Thoracic aorta (tissue), 2 donors: ENCODE results near the gene SLC25A42. TPM values are rescaled to one million over a fixed set of nuclear protein-coding genes. Genes with fewer than 3 reads are reported as not detected.

Experiments
- ATAC-seq: fragments of 150-250 bp; one replicate; pipeline ENCODE4 v1.8.0; 2017; ENCODE audit warnings: low read depth; ENCODE audit not compliant: insufficient number of reproducible peaks, low FRiP score
- DNase-seq: peaks from one replicate; pipeline ENCODE4 v3.0.0-alpha.2; 2020; ENCODE audit warnings: low spot score
- H3K27ac ChIP-seq, 2 donors: fragments of 200-600 bp; sonication (generic); 1 replicate in 1 of 2; 2 replicates in 1 of 2; pipeline ENCODE4 v1.5.1; 2016; ENCODE audit warnings: mild to moderate bottlenecking in 2 of 2, moderate library complexity in 2 of 2
- H3K27me3 ChIP-seq: fragments of 200-600 bp; sonication (generic); replicated peaks from 2 replicates; pipeline ENCODE4 v1.6.0; 2016; ENCODE audit warnings: mild to moderate bottlenecking; ENCODE audit not compliant: insufficient read depth
- H3K36me3 ChIP-seq: fragments of 200-600 bp; sonication (generic); one replicate; pipeline ENCODE4 v1.5.1; 2016
- H3K4me1 ChIP-seq, 2 donors: fragments of 200-600 bp; sonication (generic); 1 replicate in 1 of 2; 2 replicates in 1 of 2; pipeline versions ENCODE4 v1.5.1 to v1.6.0; 2016; ENCODE audit warnings: low read depth in 2 of 2, mild to moderate bottlenecking in 1 of 2; ENCODE audit not compliant: control insufficient read depth in 1 of 2
- H3K4me3 ChIP-seq: fragments of 200-600 bp; sonication (generic); 2 replicates; pipeline ENCODE4 v1.5.1; 2016; ENCODE audit warnings: mild to moderate bottlenecking
- H3K9me3 ChIP-seq: fragments of 200-600 bp; sonication (generic); 2 replicates; pipeline ENCODE4 v1.5.1; 2016
- total RNA-seq, 2 donors: library from RNA; depleted of rRNA; stranded (reverse); fragments of >200 nt; gene quantifications; one replicate each; pipeline versions ENCODE4 v1.1.0 to v1.2.3, GENCODE V29; 2016
- TF ChIP-seq, protein P1 (sequence below): fragments of 200-600 bp; sonication (generic); IDR thresholded peaks from one replicate; pipeline ENCODE4 v1.5.1; 2019; ENCODE audit warnings: antibody characterized with exemption

Gene SLC25A42
- total RNA-seq, 2 donors from 2014 or later, result 8.3 to 14.4 TPM

- ATAC-seq, result no peak
- TF ChIP-seq, protein P1, sequence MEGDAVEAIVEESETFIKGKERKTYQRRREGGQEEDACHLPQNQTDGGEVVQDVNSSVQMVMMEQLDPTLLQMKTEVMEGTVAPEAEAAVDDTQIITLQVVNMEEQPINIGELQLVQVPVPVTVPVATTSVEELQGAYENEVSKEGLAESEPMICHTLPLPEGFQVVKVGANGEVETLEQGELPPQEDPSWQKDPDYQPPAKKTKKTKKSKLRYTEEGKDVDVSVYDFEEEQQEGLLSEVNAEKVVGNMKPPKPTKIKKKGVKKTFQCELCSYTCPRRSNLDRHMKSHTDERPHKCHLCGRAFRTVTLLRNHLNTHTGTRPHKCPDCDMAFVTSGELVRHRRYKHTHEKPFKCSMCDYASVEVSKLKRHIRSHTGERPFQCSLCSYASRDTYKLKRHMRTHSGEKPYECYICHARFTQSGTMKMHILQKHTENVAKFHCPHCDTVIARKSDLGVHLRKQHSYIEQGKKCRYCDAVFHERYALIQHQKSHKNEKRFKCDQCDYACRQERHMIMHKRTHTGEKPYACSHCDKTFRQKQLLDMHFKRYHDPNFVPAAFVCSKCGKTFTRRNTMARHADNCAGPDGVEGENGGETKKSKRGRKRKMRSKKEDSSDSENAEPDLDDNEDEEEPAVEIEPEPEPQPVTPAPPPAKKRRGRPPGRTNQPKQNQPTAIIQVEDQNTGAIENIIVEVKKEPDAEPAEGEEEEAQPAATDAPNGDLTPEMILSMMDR, result no peak
Measured at GRCh38 chr19:19111136-19111835, 47.5 kb downstream of the SLC25A42 start.

DNA sequence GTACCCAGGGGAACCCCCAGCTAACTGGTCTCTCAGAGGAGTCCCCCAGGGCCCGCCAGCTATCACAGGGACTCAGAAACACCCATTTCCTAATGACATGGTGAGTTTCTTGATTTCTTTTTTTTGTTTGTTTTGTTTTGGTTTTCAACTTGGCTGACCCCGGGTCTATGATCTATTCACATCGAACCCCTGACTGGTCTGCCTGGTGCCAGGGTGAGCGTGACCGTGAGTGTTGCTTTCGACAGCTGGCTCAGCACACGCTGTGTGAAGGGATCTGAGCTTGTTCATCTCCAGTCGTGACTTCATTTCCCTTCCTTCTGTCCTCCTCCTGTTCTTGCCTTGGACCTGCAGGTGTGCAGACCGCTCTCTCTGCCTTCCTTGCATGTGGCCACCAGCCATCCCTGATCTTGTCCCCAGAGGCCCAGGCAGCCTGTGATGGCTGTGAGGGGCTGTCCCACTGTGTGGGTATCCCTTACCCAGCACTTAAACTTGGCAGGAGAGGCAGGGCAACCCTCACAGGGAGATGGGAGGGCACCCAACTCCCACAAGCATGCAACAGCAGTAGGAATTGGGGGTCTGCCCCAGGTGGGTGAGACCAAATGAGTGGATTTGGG, 48.3 kb downstream of the SLC25A42 start:
- no peak for ATAC-seq
- Histone ChIP-seq H3K4me3 (no peak overlapping the region), H3K9me3 (no peaks in the 10 kb centered on the region), H3K4me1 (peaks cover 0 to 19% of the 10 kb centered on the region in 2 donors), H3K27me3 (no peaks in the 10 kb centered on the region), H3K36me3 (no peaks in the 10 kb centered on the region), H3K27ac (no peak overlapping the region)
- TF ChIP-seq, protein P1, result no peak
- DNase-seq, result no peak

More at GRCh38 chr19:19111136-19111835, 47.5 kb downstream of the SLC25A42 start:
- no peak overlapping the region for H3K27ac ChIP-seq
- H3K4me3 ChIP-seq, result no peak overlapping the region
- H3K27me3 ChIP-seq, result no peaks in the 10 kb centered on the region
- no peaks in the 10 kb centered on the region for H3K36me3 ChIP-seq
- peaks cover 0 to 19% of the 10 kb centered on the region in 2 donors for H3K4me1 ChIP-seq
- no peak for DNase-seq
- no peaks in the 10 kb centered on the region for H3K9me3 ChIP-seq

- Histone ChIP-seq H3K36me3 (no peaks in the 10 kb centered on the region), H3K9me3 (no peaks in the 10 kb centered on the region), H3K4me3 (no peak overlapping the region), H3K27ac (no peak overlapping the region), H3K4me1 (peaks cover 0 to 19% of the 10 kb centered on the region in 2 donors), H3K27me3 (no peaks in the 10 kb centered on the region)
- no peak for ATAC-seq
- TF ChIP-seq, protein P1, result no peak
- DNase-seq, result no peak
Measured at GRCh38 chr19:19113040-19113626, 49.3 kb downstream of the SLC25A42 start.

GRCh38 chr19:19115954-19116353, 52.2 kb downstream of the SLC25A42 start:
- no peaks in the 10 kb centered on the region for H3K27me3 ChIP-seq
- H3K4me3 ChIP-seq, result no peak overlapping the region
- no peaks in the 10 kb centered on the region for H3K4me1 ChIP-seq
- DNase-seq, result no peak
- peaks cover 9% of the 10 kb centered on the region for H3K36me3 ChIP-seq
- no peak for ATAC-seq
- TF ChIP-seq, protein P1, result peak; percentile 19
- no peaks in the 10 kb centered on the region for H3K9me3 ChIP-seq
- no peak overlapping the region for H3K27ac ChIP-seq
